ENCODE results near the gene ATP8A1.

The ATP8A1 gene

DNA sequence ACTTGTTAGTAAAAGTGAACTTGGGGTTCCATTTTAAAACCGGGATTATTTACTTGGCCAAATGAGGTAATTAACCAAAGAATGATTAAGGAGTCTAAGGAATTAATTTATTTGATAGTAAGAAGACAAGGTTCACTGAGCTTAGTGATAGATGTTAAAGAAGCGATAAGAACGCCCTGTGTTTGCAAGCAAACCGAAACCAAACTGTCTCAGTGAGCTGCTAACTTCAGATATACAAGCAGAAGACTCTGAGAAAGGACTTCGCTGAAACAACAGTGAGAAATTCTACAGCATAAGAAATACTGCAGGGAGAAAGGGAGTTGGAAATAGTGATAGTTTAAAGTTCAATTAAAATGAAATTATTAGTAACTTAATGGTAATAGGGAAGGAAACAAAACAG lies 297.2 kb downstream of the ATP8A1 start:
- DNase-seq, result no peak

All from stimulated activated naive CD4-positive, alpha-beta T cell (primary cell).